Measurements from ENCODE around the gene SH3BGRL2.

- no peak for TF ChIP-seq EZH2 (IDR thresholded peaks at IDR 0.05)
- TF ChIP-seq POLR2AphosphoS5 (IDR thresholded peaks at IDR 0.05; ENCODE audit: borderline replicate concordance, low read depth, low read length) = no peak
Measured at GRCh38 chr6:79717989-79718388, 86.9 kb downstream of the SH3BGRL2 start.

Measured in SK-N-MC (cell line).